Measurements from ENCODE around the gene DCDC2C.

GRCh38 chr2:3664925-3665324 lies 38.5 kb upstream of the DCDC2C start:
- TF ChIP-seq CTCF (conservative IDR thresholded peaks at IDR 0.05 in 1 of 2, IDR thresholded peaks at IDR 0.05 in 1 of 2; ENCODE audit: low read depth in 1 of 2, low read length in 2 of 2) (no peak), EZH2 (IDR thresholded peaks at IDR 0.05; ENCODE audit: low read length, missing control alignments) (no peak)

Measured in fibroblast of lung (primary cell).